Ovary (tissue), 3 donors: ENCODE results near the gene LSAMP.

Source experiments
- POLR2A ChIP-seq: fragments of 450-650 bp; IDR thresholded peaks from one replicate; pipeline ENCODE4 v1.6.1; 2017; ENCODE audit warnings: antibody characterized with exemption, mild to moderate bottlenecking, moderate library complexity
- TF ChIP-seq, protein P1 (sequence below), 3 donors: fragments of 450-650 bp in 2 of 3; fragments of 200-600 bp in 1 of 3; IDR thresholded peaks; one replicate each; pipeline versions ENCODE4 v1.5.1 to v1.8.0; 2016 to 2022; ENCODE audit warnings: antibody characterized with exemption in 3 of 3, mild to moderate bottlenecking in 1 of 3
- donor health status: DM: no; HTN: no; CAD: no.

DNA sequence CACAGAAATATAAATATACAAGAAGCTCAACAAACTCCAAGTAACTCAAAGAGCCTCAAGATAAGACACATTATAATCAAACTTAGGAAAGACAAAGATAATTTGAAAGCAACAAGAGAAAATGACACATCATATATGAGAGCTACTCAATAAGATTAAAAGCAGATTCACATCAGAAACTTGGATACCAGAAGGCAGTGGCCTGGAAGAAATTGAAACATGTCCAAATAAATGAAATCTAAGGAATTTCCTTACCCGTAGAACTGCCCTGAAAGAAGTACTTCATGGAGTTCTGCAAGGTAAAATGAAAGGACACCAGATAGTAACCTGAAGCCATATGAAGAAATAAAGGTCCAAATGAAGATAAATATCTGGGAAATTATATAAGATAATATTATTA lies 113.9 kb downstream of the LSAMP start:
- TF ChIP-seq, protein P1, sequence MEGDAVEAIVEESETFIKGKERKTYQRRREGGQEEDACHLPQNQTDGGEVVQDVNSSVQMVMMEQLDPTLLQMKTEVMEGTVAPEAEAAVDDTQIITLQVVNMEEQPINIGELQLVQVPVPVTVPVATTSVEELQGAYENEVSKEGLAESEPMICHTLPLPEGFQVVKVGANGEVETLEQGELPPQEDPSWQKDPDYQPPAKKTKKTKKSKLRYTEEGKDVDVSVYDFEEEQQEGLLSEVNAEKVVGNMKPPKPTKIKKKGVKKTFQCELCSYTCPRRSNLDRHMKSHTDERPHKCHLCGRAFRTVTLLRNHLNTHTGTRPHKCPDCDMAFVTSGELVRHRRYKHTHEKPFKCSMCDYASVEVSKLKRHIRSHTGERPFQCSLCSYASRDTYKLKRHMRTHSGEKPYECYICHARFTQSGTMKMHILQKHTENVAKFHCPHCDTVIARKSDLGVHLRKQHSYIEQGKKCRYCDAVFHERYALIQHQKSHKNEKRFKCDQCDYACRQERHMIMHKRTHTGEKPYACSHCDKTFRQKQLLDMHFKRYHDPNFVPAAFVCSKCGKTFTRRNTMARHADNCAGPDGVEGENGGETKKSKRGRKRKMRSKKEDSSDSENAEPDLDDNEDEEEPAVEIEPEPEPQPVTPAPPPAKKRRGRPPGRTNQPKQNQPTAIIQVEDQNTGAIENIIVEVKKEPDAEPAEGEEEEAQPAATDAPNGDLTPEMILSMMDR (IDR thresholded peaks at IDR 0.05): no peak
- TF ChIP-seq POLR2A: no peak
